Hematopoietic multipotent progenitor cell treated with erythropoietin and hydrocortisone succinate and interleukin-3 and kit ligand, for 15 days (in vitro differentiated cells): ENCODE data around the gene UCKL1.
"Not testable (repeated sequence)": the region's sequence is repeated elsewhere in the genome, so short reads cannot be mapped to it uniquely, and the experiment has no call there.

Experiments
- DNase-seq: peaks from one replicate; pipeline ENCODE4 v3.0.0-alpha.2; 2015; ENCODE audit warnings: low spot score

UCKL1 gene

GRCh38 chr20:63942969-63943807 lies 13.0 kb downstream of the UCKL1 start:
- DNase-seq, result no peak

DNA sequence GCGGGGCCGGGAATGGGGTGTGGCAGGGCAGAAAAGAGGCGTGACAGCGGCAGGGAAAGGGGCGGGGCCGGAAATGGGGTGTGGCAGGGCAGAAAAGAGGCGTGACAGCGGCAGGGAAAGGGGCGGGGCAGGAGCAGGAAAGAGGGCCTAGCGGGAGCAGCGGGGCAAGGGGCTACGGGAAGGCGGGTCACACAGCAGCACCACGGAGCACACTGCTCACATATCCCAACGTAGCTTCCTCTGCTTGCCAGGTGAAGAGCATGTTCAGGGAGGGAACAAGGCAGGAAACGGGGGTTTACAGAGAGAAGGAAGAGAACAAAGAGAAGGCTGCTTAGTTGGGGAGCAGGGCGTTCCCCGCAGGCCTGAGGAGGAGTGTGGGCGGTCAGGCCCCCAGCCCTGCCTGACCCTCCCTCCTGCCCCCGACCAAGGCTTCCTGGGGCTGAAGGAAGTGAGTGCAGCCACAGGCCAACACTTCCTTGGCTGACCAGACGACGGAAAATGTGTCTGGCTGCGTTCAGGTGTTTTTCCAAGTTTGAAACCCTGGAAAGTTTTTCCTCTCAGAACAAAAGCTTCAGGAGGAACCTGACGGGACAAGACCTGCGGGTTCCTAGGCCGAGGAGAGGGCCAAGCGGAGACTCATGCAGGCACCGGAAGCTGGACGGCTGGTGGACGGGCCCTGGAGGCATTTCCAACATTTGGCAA lies 13.8 kb downstream of the UCKL1 start:
- no peak for DNase-seq

DNA sequence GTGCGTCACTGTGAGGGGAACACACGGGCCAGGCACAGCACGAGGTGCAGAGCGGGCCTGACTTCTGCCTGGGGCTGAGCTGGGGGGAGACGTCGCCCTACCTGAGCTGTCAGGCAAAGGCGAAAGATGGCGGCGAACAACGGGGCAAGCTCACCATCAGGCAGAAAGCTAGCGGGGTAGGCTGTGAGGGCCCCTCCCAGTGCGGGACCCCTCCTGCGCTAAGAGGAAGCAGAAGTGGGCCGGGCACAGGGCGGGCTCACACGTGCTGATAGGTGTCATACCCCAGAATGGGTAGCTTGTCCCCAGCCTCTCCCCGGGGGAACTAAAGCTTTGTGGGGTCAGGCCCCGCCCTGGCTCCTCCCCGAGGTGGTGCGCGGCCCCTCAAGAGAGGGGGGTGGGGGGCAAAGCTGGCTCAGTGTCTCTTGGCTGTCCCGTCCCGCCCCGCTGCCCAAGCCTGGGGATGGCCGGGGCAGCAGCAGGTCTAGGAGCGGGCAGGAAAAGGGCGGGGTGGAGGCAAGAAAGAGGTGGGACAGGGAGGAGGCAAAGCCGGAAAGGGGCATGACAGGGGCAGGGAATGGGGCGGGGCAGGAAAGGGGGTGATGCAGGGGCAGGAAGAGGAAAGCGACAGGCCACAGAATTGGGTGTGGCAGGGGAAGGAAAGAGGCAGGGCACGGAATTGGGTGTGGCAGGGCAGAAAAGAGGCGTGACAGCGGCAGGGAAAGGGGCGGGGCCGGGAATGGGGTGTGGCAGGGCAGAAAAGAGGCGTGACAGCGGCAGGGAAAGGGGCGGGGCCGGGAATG lies 14.7 kb downstream of the UCKL1 start:
- peak; percentile 19 for DNase-seq

DNA sequence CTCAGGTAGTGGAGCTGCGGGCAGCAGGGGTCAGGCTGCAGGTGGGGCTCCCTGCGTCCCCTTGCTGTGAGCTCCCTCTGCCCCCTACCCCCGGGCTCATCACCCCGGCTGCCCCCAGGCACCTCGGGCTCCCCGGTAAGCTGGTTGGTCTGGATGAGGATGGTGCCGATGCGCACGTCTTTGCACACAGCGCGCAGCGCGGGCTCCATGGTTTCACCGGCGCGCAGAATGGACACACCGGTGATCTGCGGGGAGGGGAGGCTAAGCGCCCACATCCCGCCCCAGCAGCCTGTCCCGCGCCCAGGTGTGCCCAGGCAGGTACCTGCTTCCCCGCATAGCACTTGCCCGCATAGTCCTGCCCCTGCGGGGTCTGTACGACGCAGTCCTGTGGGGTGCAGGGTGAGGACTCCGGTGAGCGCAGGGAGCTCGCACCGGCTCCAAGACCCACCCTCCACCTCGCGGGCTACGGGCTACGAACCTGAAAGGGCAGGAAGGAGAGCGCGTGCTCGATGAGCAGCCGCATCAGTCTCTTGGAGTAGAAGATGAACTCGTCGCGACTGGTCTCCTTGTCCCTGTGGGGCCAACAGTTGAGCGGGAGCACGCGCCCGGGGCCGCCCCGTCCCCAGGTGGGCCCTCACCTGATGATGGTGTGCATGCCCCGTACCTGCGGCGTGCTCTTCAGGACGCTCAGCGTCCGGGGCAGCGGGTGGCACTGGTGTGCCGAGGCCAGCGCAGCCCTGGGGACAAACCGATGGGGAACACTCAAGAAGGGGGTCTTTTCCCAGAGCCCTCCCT lies 15.5 kb downstream of the UCKL1 start:
- no peak for DNase-seq

GRCh38 chr20:63940071-63940471 lies 16.1 kb downstream of the UCKL1 start:
- DNase-seq, result no peak

DNA sequence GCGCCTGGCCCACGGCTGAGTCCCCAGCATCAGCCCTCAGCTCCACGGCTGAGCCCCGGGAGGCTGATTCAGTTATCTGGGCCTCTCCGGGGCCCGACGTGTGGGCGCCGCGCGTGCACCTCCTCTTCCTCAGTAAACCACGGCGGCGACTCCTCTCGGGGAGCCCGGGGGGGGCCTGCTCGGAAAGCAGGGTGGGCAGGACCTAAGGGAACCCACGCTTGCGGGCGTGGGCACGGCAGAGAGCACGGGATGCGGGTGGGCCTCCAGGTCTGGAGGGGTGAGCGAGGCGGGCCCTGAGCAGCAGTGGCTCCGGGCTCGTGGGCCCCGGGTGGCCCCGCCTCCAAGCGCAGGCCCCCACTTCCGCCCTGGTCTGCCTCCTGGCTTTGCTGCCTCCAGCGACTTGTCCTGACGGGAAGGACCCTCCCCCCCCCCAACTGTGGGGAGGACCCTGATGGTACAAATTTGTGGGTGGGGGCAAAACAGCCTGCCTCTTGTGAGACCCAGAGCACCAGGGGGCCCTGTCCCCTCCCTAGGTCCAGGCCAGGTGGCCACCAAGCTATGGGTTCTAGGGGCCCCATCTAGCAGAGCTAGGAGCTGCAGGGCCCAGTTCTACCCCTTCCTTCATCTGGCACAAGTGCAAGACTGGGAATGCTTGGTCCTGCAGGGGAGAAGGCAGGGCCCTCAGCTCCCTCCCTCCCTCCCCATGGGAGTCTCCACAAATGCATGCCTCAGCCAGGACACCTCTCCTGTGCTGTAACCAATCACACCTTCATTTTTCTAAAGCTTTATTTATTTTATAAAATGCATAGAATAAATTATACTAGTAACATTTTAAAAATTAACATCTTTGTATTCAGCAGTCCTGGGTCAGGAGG lies 16.9 kb downstream of the UCKL1 start:
- DNase-seq, result no peak

DNA sequence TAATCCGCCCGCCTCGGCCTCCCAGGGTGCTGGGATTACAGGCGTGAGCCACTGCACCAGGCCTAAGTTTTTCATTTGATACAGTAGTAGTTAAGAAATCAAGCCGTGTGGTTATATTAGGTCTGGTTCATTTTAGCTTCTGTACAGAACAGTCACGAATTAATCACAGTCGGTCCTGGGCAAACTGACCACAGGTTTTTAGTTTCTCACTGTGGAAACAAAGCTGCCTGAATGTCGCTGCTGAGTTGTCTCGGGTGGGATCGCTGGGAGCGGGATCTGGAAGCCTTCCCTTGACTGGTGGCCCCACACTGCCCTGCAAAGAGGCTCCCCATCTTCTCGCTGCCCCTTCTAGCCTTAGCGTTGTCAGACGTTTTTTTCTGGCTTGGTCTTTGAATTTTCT lies 18.6 kb downstream of the UCKL1 start:
- DNase-seq, result no peak

GRCh38 chr20:63935447-63935846 lies 20.8 kb downstream of the UCKL1 start:
- DNase-seq, result no peak

- no peak for DNase-seq
Observed at GRCh38 chr20:63934271-63935068, 21.7 kb downstream of the UCKL1 start.

DNA sequence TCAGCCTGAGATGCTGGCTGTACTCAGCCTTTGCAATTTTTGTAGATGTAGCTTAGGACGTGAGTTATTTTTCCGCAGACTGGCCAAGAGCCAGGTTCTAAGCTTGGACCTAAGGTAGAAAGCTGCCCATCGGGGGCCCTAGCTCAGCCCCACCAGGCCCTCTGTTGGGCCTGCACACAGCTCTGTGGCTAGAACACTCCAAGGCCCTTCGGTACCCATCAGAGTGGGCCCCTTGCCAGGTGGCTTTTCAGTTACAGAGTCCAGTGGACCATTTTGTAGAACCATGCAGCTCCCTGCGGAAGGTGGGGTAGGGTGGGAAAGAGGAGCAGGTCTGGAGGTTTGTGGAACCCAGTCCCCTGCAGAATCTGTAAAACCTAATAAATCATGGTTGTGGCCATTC lies 22.6 kb downstream of the UCKL1 start:
- no peak for DNase-seq

DNA sequence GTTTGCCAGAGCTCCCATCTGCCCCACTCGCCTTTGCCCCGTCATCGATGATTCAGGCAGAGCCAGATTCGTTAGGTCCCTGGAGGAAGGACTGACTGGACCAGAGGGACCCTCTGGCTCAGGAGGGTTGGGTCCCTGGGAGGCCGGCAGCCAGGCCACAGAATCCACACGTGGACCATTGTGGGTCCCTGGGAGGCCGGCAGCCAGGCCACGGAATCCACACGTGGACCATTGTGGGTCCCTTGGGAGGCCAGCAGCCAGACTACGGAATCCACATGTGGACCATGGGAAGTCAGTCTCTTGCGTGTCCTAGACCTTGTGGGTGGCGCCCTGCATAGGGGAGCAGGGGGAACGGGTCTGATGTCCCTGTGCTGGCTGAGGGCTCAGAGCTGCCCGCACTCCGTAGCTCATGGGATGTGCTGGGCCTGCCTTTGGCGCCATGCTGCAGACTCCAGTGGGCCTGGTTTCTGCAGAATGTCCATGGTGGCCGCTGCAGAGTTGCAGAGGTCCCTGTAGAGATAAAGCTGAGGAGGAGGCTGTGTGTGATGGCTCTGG lies 23.5 kb downstream of the UCKL1 start:
- no peak for DNase-seq

GRCh38 chr20:63931735-63932134 lies 24.5 kb downstream of the UCKL1 start:
- DNase-seq, result no peak

DNA sequence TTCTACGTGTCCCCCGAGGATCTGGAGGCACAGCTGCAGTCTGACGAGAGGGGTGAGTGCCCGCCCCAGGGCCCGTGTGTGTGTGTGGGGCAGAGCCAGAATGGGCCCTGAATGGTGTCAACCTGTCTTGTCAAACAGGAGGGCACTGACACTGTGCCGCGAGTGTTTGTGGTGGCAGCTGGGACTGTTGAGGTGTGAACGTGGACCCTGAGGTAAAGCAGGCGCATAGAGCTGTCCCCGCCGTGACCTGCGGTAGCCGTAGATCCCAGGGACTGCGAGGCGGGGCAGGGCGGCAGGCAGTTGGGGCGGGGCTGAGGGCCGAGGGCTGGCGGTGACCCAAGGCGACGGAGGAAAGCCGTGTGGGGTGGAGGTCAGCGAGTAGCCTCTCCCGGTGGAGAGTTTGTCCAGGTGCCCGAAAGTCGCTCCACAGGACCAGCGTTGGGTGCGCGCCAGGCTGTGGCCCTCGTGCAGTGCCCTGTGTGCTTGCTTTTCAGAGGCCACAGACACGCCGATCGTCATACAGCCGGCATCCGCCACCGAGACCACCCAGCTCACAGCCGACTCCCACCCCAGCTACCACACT lies 25.2 kb downstream of the UCKL1 start:
- DNase-seq, result no peak

DNA sequence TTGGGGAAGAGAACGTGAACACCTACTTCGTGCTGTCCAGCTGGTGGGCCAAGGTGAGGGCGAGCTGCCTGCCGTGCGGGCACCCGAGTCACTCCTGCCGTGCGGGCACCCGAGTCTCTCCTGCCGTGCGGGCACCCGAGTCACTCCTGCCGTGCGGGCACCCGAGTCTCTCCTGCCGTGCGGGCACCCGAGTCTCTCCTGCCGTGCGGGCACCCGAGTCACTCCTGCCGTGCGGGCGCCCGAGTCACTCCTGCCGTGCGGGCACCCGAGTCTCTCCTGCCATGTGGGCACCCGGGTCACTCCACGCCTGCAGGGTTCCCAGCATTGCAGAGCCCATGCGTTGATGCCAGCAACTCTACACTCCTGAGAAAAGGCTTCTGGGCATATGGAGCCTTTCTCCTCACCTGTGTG lies 26.7 kb downstream of the UCKL1 start:
- DNase-seq, result not testable (repeated sequence)

DNA sequence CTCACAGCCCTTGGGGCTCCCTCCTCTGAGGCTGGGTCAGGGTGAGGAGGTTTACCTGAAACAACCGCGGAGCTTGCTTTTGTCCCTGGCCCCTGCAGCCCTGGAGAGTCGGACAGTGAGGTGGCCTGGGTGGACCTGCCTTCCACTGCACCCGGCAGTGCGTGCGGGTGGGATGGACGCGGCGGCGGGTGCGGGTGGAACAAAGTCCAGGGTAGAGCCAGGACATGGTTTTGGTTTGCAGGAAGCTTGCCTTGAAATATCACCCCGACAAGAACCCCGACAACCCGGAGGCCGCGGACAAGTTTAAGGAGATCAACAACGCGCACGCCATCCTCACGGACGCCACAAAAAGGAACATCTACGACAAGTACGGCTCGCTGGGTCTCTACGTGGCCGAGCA lies 27.1 kb downstream of the UCKL1 start:
- no peak for DNase-seq

GRCh38 chr20:63926298-63926697 lies 29.9 kb downstream of the UCKL1 start:
- no peak for DNase-seq

DNA sequence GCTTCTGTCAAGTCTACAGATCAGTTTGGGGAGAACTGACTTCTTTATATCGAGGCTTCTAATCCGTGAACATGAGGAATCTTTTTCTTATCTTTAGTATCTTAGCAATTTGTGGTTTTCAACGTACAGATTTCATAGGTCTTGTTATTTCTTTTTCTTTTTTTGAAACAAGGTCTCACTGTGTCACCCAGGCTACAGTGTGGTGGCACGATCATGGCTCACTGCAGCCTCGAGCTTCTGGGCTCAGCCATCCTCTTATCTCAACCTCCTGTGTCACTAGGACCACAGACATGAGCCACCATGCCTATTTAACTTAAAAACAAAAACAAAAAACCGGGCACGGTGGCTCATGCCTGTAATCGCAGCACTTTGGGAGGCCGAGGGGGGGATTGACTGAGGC lies 32.0 kb downstream of the UCKL1 start:
- no peak for DNase-seq

GRCh38 chr20:63923651-63924050 lies 32.6 kb downstream of the UCKL1 start:
- no peak for DNase-seq

DNA sequence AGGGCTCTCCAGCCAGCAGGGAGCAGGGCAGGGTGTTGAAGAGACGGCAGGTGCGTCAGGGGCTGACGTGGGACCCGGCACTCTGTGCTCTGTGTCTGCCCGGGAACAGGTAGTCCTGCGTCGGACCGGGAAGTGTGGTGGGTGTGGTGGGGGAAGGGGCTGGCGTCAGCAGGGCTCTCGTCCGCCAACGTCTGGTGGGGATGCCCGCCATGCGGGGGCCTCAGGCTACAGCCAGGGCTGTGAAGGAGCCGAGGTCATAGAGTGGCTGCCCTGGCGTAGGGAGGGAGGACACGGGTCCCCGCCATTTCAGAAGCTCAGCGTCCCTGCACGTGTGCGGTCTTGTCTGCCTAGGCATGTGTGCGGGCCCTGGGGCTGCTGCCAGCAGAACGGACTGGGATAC lies 36.0 kb downstream of the UCKL1 start:
- no peak for DNase-seq
